NCI-H82 treated with DMSO at 0.1 percent for 48 hours (cell line): ENCODE measurements around the gene FOXF1.

Experiments used
- DNase-seq: peaks from one replicate; lab custom pipeline; 2025; ENCODE audit not compliant: unreplicated experiment; lab: John Stamatoyannopoulos, UW

FOXF1 gene

GRCh38 chr16:86515777-86516622, 5.7 kb downstream of the FOXF1 start:
- no peak for DNase-seq

GRCh38 chr16:86516623-86517003, 6.3 kb downstream of the FOXF1 start:
- DNase-seq: no peak

- no peak for DNase-seq
Observed at GRCh38 chr16:86517033-86517432, 6.7 kb downstream of the FOXF1 start.

GRCh38 chr16:86517652-86518258, 7.4 kb downstream of the FOXF1 start:
- no peak for DNase-seq

- DNase-seq: no peak
Observed at GRCh38 chr16:86519007-86519648, 8.8 kb downstream of the FOXF1 start.

- DNase-seq: no peak
Observed at GRCh38 chr16:86519649-86520316, 9.5 kb downstream of the FOXF1 start.

- DNase-seq: no peak
Observed at GRCh38 chr16:86520317-86521210, 10.2 kb downstream of the FOXF1 start.

GRCh38 chr16:86521236-86522197, 11.2 kb downstream of the FOXF1 start:
- no peak for DNase-seq

GRCh38 chr16:86522634-86523033, 12.3 kb downstream of the FOXF1 start:
- DNase-seq: no peak

GRCh38 chr16:86523166-86523740, 12.9 kb downstream of the FOXF1 start:
- DNase-seq: no peak

- no peak for DNase-seq
Observed at GRCh38 chr16:86524029-86524428, 13.7 kb downstream of the FOXF1 start.

- no peak for DNase-seq
Observed at GRCh38 chr16:86525696-86526095, 15.4 kb downstream of the FOXF1 start.

- DNase-seq: no peak
Observed at GRCh38 chr16:86527366-86527765, 17.0 kb downstream of the FOXF1 start.

- DNase-seq: no peak
Observed at GRCh38 chr16:86528061-86528929, 18.0 kb downstream of the FOXF1 start.

- no peak for DNase-seq
Observed at GRCh38 chr16:86529160-86529559, 18.8 kb downstream of the FOXF1 start.

GRCh38 chr16:86530251-86531190, 20.2 kb downstream of the FOXF1 start:
- no peak for DNase-seq

GRCh38 chr16:86531191-86531545, 20.8 kb downstream of the FOXF1 start:
- DNase-seq: no peak
